MM.1S (cell line): ENCODE data around the gene MYBPHL.

Experiments
- CTCF ChIP-seq: fragments of 300-600 bp; sonication (generic); IDR thresholded peaks from 2 replicates; pipeline ENCODE4 v1.5.1; 2016; ENCODE audit warnings: antibody characterized with exemption, low read length, mixed read lengths
- EZH2phosphoT487 ChIP-seq: fragments of 300-600 bp; sonication (generic); IDR thresholded peaks from 2 replicates; pipeline ENCODE4 v1.6.1; 2018; ENCODE audit warnings: antibody characterized with exemption, low read length

DNA sequence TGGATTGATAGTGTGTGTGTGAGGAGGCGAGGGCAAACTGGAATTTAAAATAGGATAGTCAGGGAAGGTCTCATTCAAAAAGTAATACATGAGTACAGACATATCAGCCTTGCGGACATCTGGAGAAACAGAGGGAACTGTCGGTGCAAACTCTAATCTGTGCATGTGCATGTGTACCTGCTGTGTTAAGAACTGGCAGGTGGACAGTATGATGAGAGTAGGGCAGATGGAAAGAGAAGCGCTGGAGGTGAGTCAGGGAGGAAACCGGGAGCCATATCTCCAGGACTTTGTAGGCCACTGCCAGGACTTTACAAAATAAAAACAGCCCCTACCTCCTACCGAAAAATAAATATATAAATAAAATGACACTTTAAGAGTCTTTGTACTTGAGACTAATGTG lies 31.3 kb upstream of the MYBPHL start:
- TF ChIP-seq CTCF (no peak), EZH2phosphoT487 (no peak)
